ENCODE data around the gene TPK1. TPM values are rescaled to one million over a fixed set of nuclear protein-coding genes. Genes with fewer than 3 reads are reported as not detected.

TPK1 gene
- total RNA-seq, 4 donors from 2014 or later = 0.59 to 178 (median 8.8) TPM

GRCh38 chr7:144484445-144484844 lies 351.4 kb downstream of the TPK1 start:
- Histone ChIP-seq H3K36me3 (no peaks in the 10 kb centered on the region), H3K4me1 (no peaks in the 10 kb centered on the region), H3K4me3 (no peak overlapping the region), H3K27ac (no peak overlapping the region), H3K9me3 (no peaks in the 10 kb centered on the region), H3K27me3 (no peaks in the 10 kb centered on the region)
- intact Hi-C loops (cut with DNase I; ENCODE audit: low total_unique reads) = no loop called here
- no peak for DNase-seq
- TF ChIP-seq CTCF (IDR thresholded peaks at IDR 0.05) = no peak
- TF ChIP-seq POLR2A (IDR thresholded peaks at IDR 0.05) = no peak

- Histone ChIP-seq H3K27me3 (no peaks in the 10 kb centered on the region), H3K4me3 (no peak overlapping the region), H3K27ac (no peak overlapping the region), H3K36me3 (no peaks in the 10 kb centered on the region), H3K4me1 (no peaks in the 10 kb centered on the region), H3K9me3 (no peaks in the 10 kb centered on the region)
- intact Hi-C loops (cut with DNase I; ENCODE audit: low total_unique reads) = no loop called here
- TF ChIP-seq POLR2A (IDR thresholded peaks at IDR 0.05) = no peak
- no peak for TF ChIP-seq CTCF (IDR thresholded peaks at IDR 0.05)
- no peak for DNase-seq
These were observed 352.7 kb downstream of the TPK1 start for GRCh38 chr7:144483189-144483588.

GRCh38 chr7:144481833-144482232 lies 354.0 kb downstream of the TPK1 start:
- no peaks in the 10 kb centered on the region for H3K9me3 ChIP-seq
- H3K36me3 ChIP-seq = no peaks in the 10 kb centered on the region
- intact Hi-C loops (cut with DNase I; ENCODE audit: low total_unique reads) = no loop called here
- no peaks in the 10 kb centered on the region for H3K27me3 ChIP-seq
- H3K27ac ChIP-seq = no peak overlapping the region
- TF ChIP-seq CTCF (IDR thresholded peaks at IDR 0.05) (no peak), POLR2A (IDR thresholded peaks at IDR 0.05) (no peak)
- no peaks in the 10 kb centered on the region for H3K4me1 ChIP-seq
- no peak for DNase-seq
- H3K4me3 ChIP-seq = no peak overlapping the region

GRCh38 chr7:144477348-144477747 lies 358.5 kb downstream of the TPK1 start:
- Histone ChIP-seq H3K27me3 (no peaks in the 10 kb centered on the region), H3K27ac (no peak overlapping the region), H3K36me3 (no peaks in the 10 kb centered on the region), H3K4me1 (no peaks in the 10 kb centered on the region), H3K9me3 (no peaks in the 10 kb centered on the region), H3K4me3 (no peak overlapping the region)
- no peak for TF ChIP-seq POLR2A (IDR thresholded peaks at IDR 0.05)
- no peak for TF ChIP-seq CTCF (IDR thresholded peaks at IDR 0.05)
- intact Hi-C loops (cut with DNase I; ENCODE audit: low total_unique reads) = no loop called here
- DNase-seq = no peak

- no peaks in the 10 kb centered on the region for H3K27me3 ChIP-seq
- H3K27ac ChIP-seq = no peak overlapping the region
- H3K9me3 ChIP-seq = no peaks in the 10 kb centered on the region
- no peak overlapping the region for H3K4me3 ChIP-seq
- DNase-seq = no peak
- intact Hi-C loops (cut with DNase I; ENCODE audit: low total_unique reads) = no loop called here
- TF ChIP-seq CTCF (IDR thresholded peaks at IDR 0.05) = no peak
- no peak for TF ChIP-seq POLR2A (IDR thresholded peaks at IDR 0.05)
- H3K36me3 ChIP-seq = no peaks in the 10 kb centered on the region
- no peaks in the 10 kb centered on the region for H3K4me1 ChIP-seq
These were observed 360.8 kb downstream of the TPK1 start for GRCh38 chr7:144474800-144475615.

All from uterus (tissue), 4 donors.